IMR-90 (cell line): ENCODE measurements around the gene SCN11A. TPM values are rescaled to one million over a fixed set of nuclear protein-coding genes. Genes with fewer than 3 reads are reported as not detected.

Experiments
- ATAC-seq: fragments of 200-7000 bp; cut with Tn5 transposase; 2 replicates; pipeline ENCODE4 v1.9.1; 2020; ENCODE audit warnings: low read depth, mild to moderate bottlenecking, moderate library complexity
- BruUV-seq: library from RNA; stranded (reverse); fragments of 400-500 nt; replicated peaks from 2 replicates; lab custom pipeline; 2021; lab: Mats Ljungman, UMichigan
- CTCF ChIA-PET: fragments of 300-600 bp; formaldehyde crosslinking; extraction: SDS; loops from one replicate; lab custom pipeline; 2021; ENCODE audit warnings: antibody characterized with exemption; lab: Yijun Ruan, JAX
- POLR2A ChIA-PET: fragments of 300-600 bp; sonication (Branson Sonifier 250); formaldehyde crosslinking; loops from one replicate; lab custom pipeline; 2022; ENCODE audit warnings: antibody characterized with exemption; ENCODE audit not compliant: unreplicated experiment; lab: Charles Lee
- DNase-seq: peaks from one replicate; pipeline ENCODE4 v3.0.0; 2013
- H2AFZ ChIP-seq: replicated peaks from 2 replicates; pipeline ENCODE3; 2013; ENCODE audit warnings: low read length, mild to moderate bottlenecking; ENCODE audit not compliant: poor library complexity
- H2AK5ac ChIP-seq: 2 replicates; pipeline ENCODE4 v1.6.1; 2013; ENCODE audit warnings: low read depth, low read length, inconsistent platforms
- H2AK9ac ChIP-seq: replicated peaks from 2 replicates; pipeline ENCODE3; 2013; ENCODE audit warnings: mild to moderate bottlenecking, low read depth, low read length, moderate library complexity; ENCODE audit not compliant: poor library complexity
- H2BK120ac ChIP-seq: 2 replicates; pipeline ENCODE4 v1.6.1; 2013; ENCODE audit warnings: low read depth, low read length, inconsistent platforms
- H2BK15ac ChIP-seq: 3 replicates; pipeline ENCODE4 v1.6.1; 2013; ENCODE audit warnings: low read depth, low read length, inconsistent platforms
- H2BK20ac ChIP-seq: 2 replicates; pipeline ENCODE4 v1.6.1; 2013; ENCODE audit warnings: low read depth, mild to moderate bottlenecking, inconsistent platforms, low read length, moderate library complexity
- H2BK5ac ChIP-seq: 2 replicates; pipeline ENCODE4 v1.6.1; 2013; ENCODE audit warnings: mild to moderate bottlenecking, low read depth, low read length, inconsistent platforms; ENCODE audit not compliant: poor library complexity, severe bottlenecking
- H3K14ac ChIP-seq: replicated peaks from 2 replicates; pipeline ENCODE4 v1.6.1; 2013; ENCODE audit warnings: low read depth, low read length, inconsistent platforms
- H3K18ac ChIP-seq: 2 replicates; pipeline ENCODE4 v1.6.1; 2013; ENCODE audit warnings: low read depth, low read length, control low read depth
- H3K23ac ChIP-seq: 2 replicates; pipeline ENCODE4 v1.6.1; 2013; ENCODE audit warnings: low read depth, low read length, inconsistent platforms
- H3K27ac ChIP-seq: 2 replicates; pipeline ENCODE4 v1.5.1; 2013; ENCODE audit warnings: mild to moderate bottlenecking, control low read depth, low read length; ENCODE audit not compliant: insufficient read depth
- H3K27me3 ChIP-seq: 2 replicates; pipeline ENCODE4 v1.6.1; 2013; ENCODE audit warnings: low read length; ENCODE audit not compliant: control insufficient read depth, insufficient read depth
- H3K36me3 ChIP-seq: 2 replicates; pipeline ENCODE4 v1.6.1; 2013; ENCODE audit warnings: low read length, mixed read lengths; ENCODE audit not compliant: control insufficient read depth, insufficient read depth
- H3K4ac ChIP-seq: 2 replicates; pipeline ENCODE4 v1.6.1; 2013; ENCODE audit warnings: low read depth, low read length, inconsistent platforms
- H3K4me1 ChIP-seq: 2 replicates; pipeline ENCODE4 v1.6.1; 2013; ENCODE audit warnings: low read length, mixed read lengths; ENCODE audit not compliant: control insufficient read depth, insufficient read depth
- H3K4me2 ChIP-seq: 2 replicates; pipeline ENCODE4 v1.6.1; 2013; ENCODE audit warnings: low read depth, mild to moderate bottlenecking, control low read depth, low read length, moderate library complexity
- H3K4me3 ChIP-seq: 2 replicates; pipeline ENCODE4 v1.5.1; 2013; ENCODE audit warnings: low read depth, mild to moderate bottlenecking, control low read depth, low read length, moderate library complexity; ENCODE audit not compliant: insufficient read depth
- H3K56ac ChIP-seq: 2 replicates; pipeline ENCODE4 v1.6.1; 2013; ENCODE audit warnings: low read length, inconsistent platforms; ENCODE audit not compliant: insufficient read depth; ENCODE audit errors: extremely low read depth
- H3K79me1 ChIP-seq, 2 experiments: 2 replicates each; pipeline ENCODE4 v1.6.1; 2013; ENCODE audit warnings: low read length in 2 of 2, inconsistent platforms in 1 of 2, low read depth in 1 of 2
- H3K9ac ChIP-seq: 2 replicates; pipeline ENCODE4 v1.6.1; 2013; ENCODE audit warnings: low read depth, low read length, control low read depth
- H3K9me1 ChIP-seq: 2 replicates; pipeline ENCODE4 v1.6.1; 2013; ENCODE audit warnings: low read length, inconsistent platforms; ENCODE audit not compliant: insufficient read depth
- H3K9me3 ChIP-seq: 2 replicates; pipeline ENCODE4 v1.6.1; 2013; ENCODE audit warnings: low read length; ENCODE audit not compliant: control insufficient read depth, insufficient read depth
- H4K20me1 ChIP-seq: 2 replicates; pipeline ENCODE4 v1.6.1; 2013; ENCODE audit warnings: low read length, inconsistent platforms; ENCODE audit not compliant: insufficient read depth
- H4K5ac ChIP-seq: 2 replicates; pipeline ENCODE4 v1.6.1; 2013; ENCODE audit warnings: mild to moderate bottlenecking, low read depth, low read length, control low read depth
- H4K8ac ChIP-seq, 2 experiments: 2 replicates each; pipeline ENCODE4 v1.6.1; 2013; ENCODE audit warnings: low read depth in 2 of 2, low read length in 2 of 2, control low read depth in 1 of 2, inconsistent platforms in 1 of 2
- H4K91ac ChIP-seq: 2 replicates; pipeline ENCODE4 v1.6.1; 2013; ENCODE audit warnings: low read depth, low read length, inconsistent platforms; ENCODE audit not compliant: insufficient read depth
- BHLHE40 ChIP-seq: fragments of 150-350 bp; IDR thresholded peaks from 2 replicates; pipeline ENCODE4 v1.6.1; 2016; ENCODE audit warnings: mild to moderate bottlenecking, low read depth, low read length
- CEBPB ChIP-seq: IDR thresholded peaks from 2 replicates; pipeline ENCODE4 v1.6.1; 2012; ENCODE audit warnings: low read depth, low read length, improper control_type of control experiment
- CHD1 ChIP-seq: IDR thresholded peaks from 2 replicates; pipeline ENCODE4 v1.6.1; 2012; ENCODE audit warnings: low read depth, low read length, improper control_type of control experiment
- FOS ChIP-seq: fragments of 150-350 bp; IDR thresholded peaks from 2 replicates; pipeline ENCODE4 v1.6.1; 2016; ENCODE audit warnings: low read depth, low read length
- MAFK ChIP-seq: IDR thresholded peaks from 2 replicates; pipeline ENCODE4 v1.6.1; 2012; ENCODE audit warnings: low read depth, low read length, improper control_type of control experiment
- MAZ ChIP-seq: IDR thresholded peaks from 2 replicates; pipeline ENCODE4 v1.6.1; 2012; ENCODE audit warnings: low read depth, mild to moderate bottlenecking, low read length, improper control_type of control experiment, moderate library complexity, borderline replicate concordance
- MXI1 ChIP-seq: IDR thresholded peaks from 2 replicates; pipeline ENCODE4 v1.6.1; 2012; ENCODE audit warnings: low read depth, mild to moderate bottlenecking, low read length, moderate library complexity, borderline replicate concordance
- NFE2L2 ChIP-seq: fragments of 150-350 bp; IDR thresholded peaks from 2 replicates; pipeline ENCODE4 v1.6.1; 2016; ENCODE audit warnings: low read depth, mild to moderate bottlenecking, low read length
- POLR2A ChIP-seq: IDR thresholded peaks from 2 replicates; pipeline ENCODE4 v1.6.1; 2012; ENCODE audit warnings: mild to moderate bottlenecking, low read depth, low read length
- RAD21 ChIP-seq: IDR thresholded peaks from 2 replicates; pipeline ENCODE4 v1.6.1; 2012; ENCODE audit warnings: low read length, improper control_type of control experiment
- RCOR1 ChIP-seq: IDR thresholded peaks from 2 replicates; pipeline ENCODE4 v1.6.1; 2012; ENCODE audit warnings: mild to moderate bottlenecking, low read length, improper control_type of control experiment; ENCODE audit not compliant: insufficient replicate concordance
- RFX5 ChIP-seq: IDR thresholded peaks from 2 replicates; pipeline ENCODE4 v1.8.0; 2012; ENCODE audit warnings: low read depth, mild to moderate bottlenecking, low read length, moderate library complexity
- SMC3 ChIP-seq: fragments of 150-350 bp; IDR thresholded peaks from 2 replicates; pipeline ENCODE4 v1.6.1; 2016; ENCODE audit warnings: low read depth, mild to moderate bottlenecking, antibody characterized with exemption, low read length, moderate library complexity
- WGBS, 2 experiments: methylation state at CpG; one replicate each; pipeline versions ENCODE4 v1.1.5 to v1.1.7; 2013; ENCODE audit warnings: missing lambda C conversion rate in 2 of 2; ENCODE audit not compliant: insufficient read length in 1 of 2; ENCODE audit errors: extremely low coverage in 2 of 2; 5-methylcytosine and 5-hydroxymethylcytosine counted together
- dilution Hi-C: fragments of 300-500 bp; cut with HindIII; formaldehyde crosslinking; loops from one replicate; pipeline ENCODE4 v1.14.3; 2018; ENCODE audit warnings: low sequenced_read_pairs; ENCODE audit not compliant: unreplicated experiment
- in situ Hi-C: fragments of 300-500 bp; cut with MboI; formaldehyde crosslinking; loops from 3 replicates; pipeline ENCODE4 v1.14.3; 2019; ENCODE audit warnings: low sequenced_read_pairs, inconsistent platforms, mixed read lengths
- intact Hi-C: fragments of 100-400 bp; cut with micrococcal nuclease; formaldehyde crosslinking; loops from 2 replicates; pipeline ENCODE4 v1.10.0; 2022
- polyA plus RNA-seq, 3 experiments: library from polyadenylated mRNA; depleted of rRNA; stranded (reverse); fragments of >200 nt; gene quantifications; 2 replicates each; pipeline ENCODE4 v1.2.3, GENCODE V29; 2012; ENCODE audit warnings: low replicate concordance in 1 of 3
- total RNA-seq: library from RNA; depleted of rRNA; stranded (reverse); fragments of >200 nt; gene quantifications from 2 replicates; pipeline ENCODE4 v1.2.3, GENCODE V29; 2012
- TF ChIP-seq, protein P1 (sequence below): fragments of 150-350 bp; IDR thresholded peaks from 2 replicates; pipeline ENCODE4 v1.6.1; 2016; ENCODE audit warnings: low read depth, mild to moderate bottlenecking, low read length, moderate library complexity, borderline replicate concordance
- TF ChIP-seq, protein P2 (sequence below): fragments of 150-350 bp; IDR thresholded peaks from 2 replicates; pipeline ENCODE4 v1.6.1; 2017; ENCODE audit warnings: mild to moderate bottlenecking, antibody characterized with exemption, low read length, low read depth
- TF ChIP-seq, protein P3 (sequence below): conservative IDR thresholded peaks from 2 replicates; pipeline ENCODE4 v1.5.1; 2012; ENCODE audit warnings: mild to moderate bottlenecking, low read depth, low read length, improper control_type of control experiment

The SCN11A gene
- total and polyA plus RNA-seq, 2 of the 4 experiments (the other 2 are of a cell fraction) = under 0.01 to 0.02 TPM

DNA sequence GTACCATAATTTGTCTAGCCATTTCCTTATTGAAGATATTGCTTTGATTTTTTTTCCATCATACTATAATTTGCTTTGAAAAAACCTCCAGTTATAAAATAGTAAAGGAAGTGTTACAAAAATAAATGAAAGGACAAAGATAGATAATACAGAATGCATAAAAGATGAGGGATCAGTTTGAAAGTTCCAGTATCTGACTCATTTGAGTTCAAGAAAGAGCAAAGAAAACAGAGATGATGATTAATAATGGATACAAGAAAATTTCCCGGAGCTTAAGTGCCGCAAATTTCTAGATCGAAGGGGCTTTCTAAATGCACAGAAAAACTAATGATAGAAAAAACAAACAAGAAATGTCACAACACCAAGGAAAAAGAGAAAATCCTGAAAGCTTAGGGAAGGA lies 4.4 kb upstream of the SCN11A start:
- H2AK9ac ChIP-seq = no peak overlapping the region
- ATAC-seq = no peak
- peaks cover 2% of the 10 kb centered on the region; the same call in 1 of the 2 replicates for H3K4me1 ChIP-seq
- H3K9me3 ChIP-seq = no peaks in the 10 kb centered on the region
- H3K36me3 ChIP-seq = no peaks in the 10 kb centered on the region
- no peak overlapping the region for H2BK120ac ChIP-seq
- H2AFZ ChIP-seq = no peak overlapping the region
- H3K27ac ChIP-seq = no peak overlapping the region
- no peak overlapping the region for H3K4me2 ChIP-seq
- no peak overlapping the region for H3K14ac ChIP-seq
- in situ Hi-C loops = no loop called here
- ChIA-PET POLR2A (no interaction called here), CTCF (interaction anchor here (1.5 kb wide), 1 partner anchor 9 kb away, joined by 3 read pairs; no protein-coding TSS in a partner anchor)
- no peaks in the 10 kb centered on the region; the same call in 1 of the 2 replicates for H4K20me1 ChIP-seq
- peaks cover 6% of the 10 kb centered on the region for H3K9me1 ChIP-seq
- WGBS, 2 experiments = no CpG with 5 or more reads among the region's 3 CpGs
- no peak overlapping the region for H2BK20ac ChIP-seq
- H3K4ac ChIP-seq = no peak overlapping the region
- dilution Hi-C loops = no loop called here
- no peaks in the 10 kb centered on the region for H3K27me3 ChIP-seq
- BruUV-seq = no TSS peak
- no peak overlapping the region for H3K56ac ChIP-seq
- H3K79me1 ChIP-seq = peaks cover 11 to 34% of the 10 kb centered on the region in 2 experiments
- no peak overlapping the region for H2BK5ac ChIP-seq
- H4K91ac ChIP-seq = no peak overlapping the region
- no peak overlapping the region for H4K8ac ChIP-seq
- no peak overlapping the region for H3K9ac ChIP-seq
- H3K18ac ChIP-seq = no peak overlapping the region
- H2BK15ac ChIP-seq = no peak overlapping the region
- no peak overlapping the region for H2AK5ac ChIP-seq
- TF ChIP-seq BHLHE40 (no peak), FOS (no peak), CHD1 (no peak), MAZ (no peak), RFX5 (no peak), SMC3 (no peak), MXI1 (no peak), RCOR1 (no peak), MAFK (no peak), POLR2A (no peak), RAD21 (no peak), NFE2L2 (no peak), CEBPB (no peak)
- TF ChIP-seq, protein P1, sequence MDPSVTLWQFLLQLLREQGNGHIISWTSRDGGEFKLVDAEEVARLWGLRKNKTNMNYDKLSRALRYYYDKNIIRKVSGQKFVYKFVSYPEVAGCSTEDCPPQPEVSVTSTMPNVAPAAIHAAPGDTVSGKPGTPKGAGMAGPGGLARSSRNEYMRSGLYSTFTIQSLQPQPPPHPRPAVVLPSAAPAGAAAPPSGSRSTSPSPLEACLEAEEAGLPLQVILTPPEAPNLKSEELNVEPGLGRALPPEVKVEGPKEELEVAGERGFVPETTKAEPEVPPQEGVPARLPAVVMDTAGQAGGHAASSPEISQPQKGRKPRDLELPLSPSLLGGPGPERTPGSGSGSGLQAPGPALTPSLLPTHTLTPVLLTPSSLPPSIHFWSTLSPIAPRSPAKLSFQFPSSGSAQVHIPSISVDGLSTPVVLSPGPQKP = no peak
- TF ChIP-seq, protein P2, sequence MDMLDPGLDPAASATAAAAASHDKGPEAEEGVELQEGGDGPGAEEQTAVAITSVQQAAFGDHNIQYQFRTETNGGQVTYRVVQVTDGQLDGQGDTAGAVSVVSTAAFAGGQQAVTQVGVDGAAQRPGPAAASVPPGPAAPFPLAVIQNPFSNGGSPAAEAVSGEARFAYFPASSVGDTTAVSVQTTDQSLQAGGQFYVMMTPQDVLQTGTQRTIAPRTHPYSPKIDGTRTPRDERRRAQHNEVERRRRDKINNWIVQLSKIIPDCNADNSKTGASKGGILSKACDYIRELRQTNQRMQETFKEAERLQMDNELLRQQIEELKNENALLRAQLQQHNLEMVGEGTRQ = no peak
- TF ChIP-seq, protein P3, sequence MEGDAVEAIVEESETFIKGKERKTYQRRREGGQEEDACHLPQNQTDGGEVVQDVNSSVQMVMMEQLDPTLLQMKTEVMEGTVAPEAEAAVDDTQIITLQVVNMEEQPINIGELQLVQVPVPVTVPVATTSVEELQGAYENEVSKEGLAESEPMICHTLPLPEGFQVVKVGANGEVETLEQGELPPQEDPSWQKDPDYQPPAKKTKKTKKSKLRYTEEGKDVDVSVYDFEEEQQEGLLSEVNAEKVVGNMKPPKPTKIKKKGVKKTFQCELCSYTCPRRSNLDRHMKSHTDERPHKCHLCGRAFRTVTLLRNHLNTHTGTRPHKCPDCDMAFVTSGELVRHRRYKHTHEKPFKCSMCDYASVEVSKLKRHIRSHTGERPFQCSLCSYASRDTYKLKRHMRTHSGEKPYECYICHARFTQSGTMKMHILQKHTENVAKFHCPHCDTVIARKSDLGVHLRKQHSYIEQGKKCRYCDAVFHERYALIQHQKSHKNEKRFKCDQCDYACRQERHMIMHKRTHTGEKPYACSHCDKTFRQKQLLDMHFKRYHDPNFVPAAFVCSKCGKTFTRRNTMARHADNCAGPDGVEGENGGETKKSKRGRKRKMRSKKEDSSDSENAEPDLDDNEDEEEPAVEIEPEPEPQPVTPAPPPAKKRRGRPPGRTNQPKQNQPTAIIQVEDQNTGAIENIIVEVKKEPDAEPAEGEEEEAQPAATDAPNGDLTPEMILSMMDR = no peak
- H3K23ac ChIP-seq = no peak overlapping the region
- DNase-seq = no peak
- no peak overlapping the region for H4K5ac ChIP-seq
- intact Hi-C loops = no loop called here
- no peak overlapping the region for H3K4me3 ChIP-seq
